Osteoblast (primary cell): ENCODE data around the gene CEP290. TPM values are rescaled to one million over a fixed set of nuclear protein-coding genes. Genes with fewer than 3 reads are reported as not detected.
"Not testable (repeated sequence)": the region's sequence is repeated elsewhere in the genome, so short reads cannot be mapped to it uniquely, and the experiment has no call there.

Experiments used
- DNase-seq: peaks from one replicate; pipeline ENCODE4 v3.0.0; 2011; ENCODE audit warnings: low spot score, mixed read lengths; ENCODE audit not compliant: insufficient read length; ENCODE audit errors: missing footprints
- H2AFZ ChIP-seq: 2 replicates; pipeline ENCODE4 v1.6.0; 2011; ENCODE audit warnings: mild to moderate bottlenecking, low read length
- H3K27ac ChIP-seq: 2 replicates; pipeline ENCODE4 v1.5.1; 2011; ENCODE audit warnings: mild to moderate bottlenecking, low read depth, low read length, moderate library complexity
- H3K27me3 ChIP-seq: 2 replicates; pipeline ENCODE4 v1.6.0; 2012; ENCODE audit warnings: mild to moderate bottlenecking, control low read depth, inconsistent platforms, low read length, moderate library complexity; ENCODE audit not compliant: insufficient read depth
- H3K36me3 ChIP-seq: 2 replicates; pipeline ENCODE4 v1.5.1; 2011; ENCODE audit warnings: mild to moderate bottlenecking, low read length, control low read depth, moderate library complexity; ENCODE audit not compliant: insufficient read depth
- H3K4me1 ChIP-seq: 2 replicates; pipeline ENCODE4 v1.5.1; 2011; ENCODE audit warnings: mild to moderate bottlenecking, low read length, control low read depth, moderate library complexity; ENCODE audit not compliant: insufficient read depth
- H3K4me2 ChIP-seq: 2 replicates; pipeline ENCODE4 v1.6.0; 2011; ENCODE audit warnings: mild to moderate bottlenecking, low read length; ENCODE audit not compliant: insufficient read depth
- H3K4me3 ChIP-seq: fragments of 200-600 bp; sonication (generic); 3 replicates; pipeline ENCODE4 v1.5.1; 2012; ENCODE audit warnings: mild to moderate bottlenecking, low read length, inconsistent platforms; ENCODE audit not compliant: insufficient read depth
- H3K79me2 ChIP-seq: 2 replicates; pipeline ENCODE4 v1.6.0; 2012; ENCODE audit warnings: mild to moderate bottlenecking, low read length, control low read depth, inconsistent platforms; ENCODE audit not compliant: insufficient read depth
- H3K9me3 ChIP-seq: 2 replicates; pipeline ENCODE4 v1.5.1; 2011; ENCODE audit warnings: low read depth, low read length, control low read depth
- H4K20me1 ChIP-seq: 2 replicates; pipeline ENCODE4 v1.6.0; 2012; ENCODE audit warnings: mild to moderate bottlenecking, low read length, control low read depth; ENCODE audit not compliant: insufficient read depth
- CTCF ChIP-seq: IDR thresholded peaks from 2 replicates; pipeline ENCODE4 v1.5.1; 2011; ENCODE audit warnings: mild to moderate bottlenecking, low read depth, low read length, moderate library complexity; ENCODE audit errors: extremely low read depth
- total RNA-seq: library from RNA; depleted of rRNA; stranded (reverse); fragments of >200 nt; gene quantifications from 2 replicates; pipeline ENCODE4 v1.2.3, GENCODE V29; 2012

The CEP290 gene
- total RNA-seq, 1 donor: 20.3 TPM

GRCh38 chr12:88037770-88038169, 104.1 kb downstream of the CEP290 start:
- no peak for TF ChIP-seq CTCF
- no peaks in the 10 kb centered on the region for H3K9me3 ChIP-seq
- H3K79me2 ChIP-seq: peaks cover 70% of the 10 kb centered on the region
- peaks cover 15% of the 10 kb centered on the region for H4K20me1 ChIP-seq
- no peak overlapping the region for H3K4me3 ChIP-seq
- H3K4me2 ChIP-seq: no peak overlapping the region
- no peak overlapping the region for H3K27ac ChIP-seq
- H2AFZ ChIP-seq: no peak overlapping the region
- peaks cover 17% of the 10 kb centered on the region for H3K4me1 ChIP-seq
- H3K27me3 ChIP-seq: no peaks in the 10 kb centered on the region
- no peak for DNase-seq
- no peaks in the 10 kb centered on the region for H3K36me3 ChIP-seq

- no peaks in the 10 kb centered on the region for H3K36me3 ChIP-seq
- H3K27me3 ChIP-seq: no peaks in the 10 kb centered on the region
- H3K79me2 ChIP-seq: peaks cover 60% of the 10 kb centered on the region
- no peak overlapping the region for H2AFZ ChIP-seq
- H3K4me3 ChIP-seq: peak overlapping the region; percentile 93
- TF ChIP-seq CTCF: no peak
- DNase-seq: peak; percentile 50
- peak overlapping the region; percentile 92 for H3K4me2 ChIP-seq
- peak overlapping the region; percentile 78 for H3K27ac ChIP-seq
- peaks cover 17% of the 10 kb centered on the region for H3K4me1 ChIP-seq
- no peaks in the 10 kb centered on the region for H3K9me3 ChIP-seq
- peaks cover 15% of the 10 kb centered on the region for H4K20me1 ChIP-seq
Measured at GRCh38 chr12:88036353-88036965, 105.4 kb downstream of the CEP290 start.

DNA sequence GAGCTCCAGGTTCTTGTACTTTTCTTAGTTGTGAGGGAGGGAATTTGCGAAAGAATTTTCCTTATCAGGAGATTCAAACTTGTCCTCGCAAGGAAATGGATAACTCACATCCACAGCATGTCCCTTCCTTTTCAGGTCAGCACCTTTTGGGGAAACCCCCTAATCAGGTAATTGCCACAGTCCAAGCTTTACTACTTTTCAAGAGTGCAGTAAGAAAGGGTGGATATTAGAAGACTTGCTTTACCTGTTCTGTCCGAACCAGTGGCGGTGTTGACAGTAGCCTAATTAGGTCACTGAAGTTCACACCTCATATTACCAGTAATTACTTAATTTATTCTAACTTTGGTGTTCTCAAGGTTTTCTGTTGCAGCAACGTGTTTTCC, 106.0 kb downstream of the CEP290 start:
- peaks cover 55% of the 10 kb centered on the region for H3K79me2 ChIP-seq
- DNase-seq: no peak
- H3K4me1 ChIP-seq: peaks cover 17% of the 10 kb centered on the region
- TF ChIP-seq CTCF: no peak
- peak overlapping the region; percentile 95 for H2AFZ ChIP-seq
- H3K27me3 ChIP-seq: no peaks in the 10 kb centered on the region
- H3K27ac ChIP-seq: peak overlapping the region; percentile 78
- peak overlapping the region; percentile 92 for H3K4me2 ChIP-seq
- H3K4me3 ChIP-seq: peak overlapping the region; percentile 93
- H3K9me3 ChIP-seq: no peaks in the 10 kb centered on the region
- H3K36me3 ChIP-seq: no peaks in the 10 kb centered on the region
- peaks cover 15% of the 10 kb centered on the region for H4K20me1 ChIP-seq

DNA sequence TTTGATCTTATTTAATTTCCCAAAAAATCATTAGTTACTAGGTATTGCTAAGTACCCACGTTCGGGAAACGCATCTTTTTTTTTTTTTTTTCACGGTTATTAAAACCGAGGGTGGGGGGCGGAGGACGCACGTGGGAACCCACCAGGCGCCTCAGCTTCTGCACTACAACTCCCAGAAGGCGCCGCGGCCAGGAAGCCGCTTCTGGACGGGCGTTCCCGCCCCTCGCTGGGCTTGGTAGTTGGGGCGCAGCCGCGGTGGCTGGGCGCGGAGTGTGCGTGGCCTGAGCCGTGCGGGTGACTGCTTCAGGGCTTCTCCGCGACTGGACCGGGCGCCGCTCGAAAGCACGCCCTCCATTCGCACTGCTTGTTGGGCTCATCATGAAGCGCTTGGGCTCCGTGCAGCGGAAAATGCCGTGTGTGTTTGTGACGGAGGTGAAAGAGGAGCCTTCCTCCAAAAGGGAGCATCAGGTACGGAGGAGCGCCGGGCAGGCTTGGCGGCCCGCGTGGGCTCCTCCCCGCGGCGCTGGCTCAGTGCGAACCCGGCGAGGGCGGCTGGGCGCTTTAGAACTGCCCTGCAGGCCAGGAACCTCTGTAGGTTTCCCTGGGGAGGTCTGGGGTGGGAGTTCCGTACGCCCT, 106.5 kb downstream of the CEP290 start:
- Histone ChIP-seq H2AFZ (peak overlapping the region; percentile 95), H3K4me2 (peak overlapping the region; percentile 92), H4K20me1 (peaks cover 15% of the 10 kb centered on the region), H3K4me3 (peak overlapping the region; percentile 93), H3K27ac (peak overlapping the region; percentile 78), H3K4me1 (peaks cover 17% of the 10 kb centered on the region), H3K36me3 (no peaks in the 10 kb centered on the region), H3K79me2 (peaks cover 49% of the 10 kb centered on the region), H3K9me3 (no peaks in the 10 kb centered on the region), H3K27me3 (no peaks in the 10 kb centered on the region)
- TF ChIP-seq CTCF: no peak
- peak; percentile 94 for DNase-seq

GRCh38 chr12:88031161-88031560, 110.7 kb downstream of the CEP290 start:
- not testable (repeated sequence) for DNase-seq, H3K4me1 ChIP-seq, H3K9me3 ChIP-seq

More at GRCh38 chr12:88031161-88031560, 110.7 kb downstream of the CEP290 start:
- H3K27ac ChIP-seq, H3K4me3 ChIP-seq, H2AFZ ChIP-seq, H3K27me3 ChIP-seq, H4K20me1 ChIP-seq, H3K79me2 ChIP-seq, H3K36me3 ChIP-seq, H3K4me2 ChIP-seq: not testable (repeated sequence)
